WTC11 (cell line): ENCODE data around the gene PUDP. TPM values are rescaled to one million over a fixed set of nuclear protein-coding genes. Genes with fewer than 3 reads are reported as not detected.

Experiments used
- ATAC-seq: fragments of 200-7000 bp; cut with Tn5 transposase; 2 replicates; pipeline ENCODE4 v1.10.0; 2021; ENCODE audit warnings: mild to moderate bottlenecking, moderate library complexity
- CTCF ChIA-PET: fragments of 300-600 bp; sonication (Branson Sonifier 250); formaldehyde crosslinking; loops from one replicate; lab custom pipeline; 2021; ENCODE audit warnings: antibody characterized with exemption; lab: Charles Lee
- POLR2A ChIA-PET: fragments of 350-600 bp; sonication (Branson Sonifier 250); formaldehyde crosslinking; loops from one replicate; lab custom pipeline; 2021; ENCODE audit warnings: antibody characterized with exemption; lab: Charles Lee
- DNase-seq: peaks from one replicate; pipeline ENCODE4 v3.0.0; 2021; ENCODE audit warnings: low spot score
- H3K27ac Mint-ChIP-seq: 2 replicates; pipeline ENCODE4 v1.8.0; 2021; ENCODE audit warnings: mixed read lengths
- H3K27me3 Mint-ChIP-seq: 2 replicates; pipeline ENCODE4 v1.8.0; 2021; ENCODE audit warnings: low read depth, mild to moderate bottlenecking, moderate library complexity, mixed read lengths
- H3K36me3 Mint-ChIP-seq: 2 replicates; pipeline ENCODE4 v1.8.0; 2021; ENCODE audit warnings: mixed read lengths
- H3K4me1 Mint-ChIP-seq: 2 replicates; pipeline ENCODE4 v1.8.0; 2022; ENCODE audit warnings: mixed read lengths
- H3K4me3 Mint-ChIP-seq: 2 replicates; pipeline ENCODE4 v1.8.0; 2021; ENCODE audit warnings: mild to moderate bottlenecking, moderate library complexity, mixed read lengths
- H3K9me3 Mint-ChIP-seq: 2 replicates; pipeline ENCODE4 v1.8.0; 2021; ENCODE audit warnings: mixed read lengths
- AR ChIP-seq: fragments of 250-450 bp; sonication (Bioruptor Pico); IDR thresholded peaks from 2 replicates; pipeline ENCODE4 v1.9.0; 2021; ENCODE audit warnings: mild to moderate bottlenecking
- CBFB ChIP-seq: sonication (generic); formaldehyde crosslinking; IDR thresholded peaks from 2 replicates; pipeline ENCODE4 v1.8.1; 2022; ENCODE audit warnings: mild to moderate bottlenecking, low read depth, missing genetic modification reagents
- EMX1 ChIP-seq: fragments of 250-450 bp; sonication (Bioruptor Pico); IDR thresholded peaks from 2 replicates; pipeline ENCODE4 v1.8.0; 2021; ENCODE audit warnings: mild to moderate bottlenecking
- GRHL2 ChIP-seq: fragments of 250-450 bp; sonication (Bioruptor Pico); IDR thresholded peaks from 2 replicates; pipeline ENCODE4 v1.8.0; 2022; ENCODE audit warnings: mild to moderate bottlenecking, moderate library complexity; ENCODE audit not compliant: insufficient replicate concordance, severe bottlenecking
- HMGA2 ChIP-seq: fragments of 250-450 bp; sonication (Bioruptor Pico); IDR thresholded peaks from 2 replicates; pipeline ENCODE4 v1.4.0; 2021; ENCODE audit warnings: mild to moderate bottlenecking, moderate library complexity
- JAZF1 ChIP-seq: fragments of 250-450 bp; sonication (Bioruptor Pico); IDR thresholded peaks from 2 replicates; pipeline ENCODE4 v1.9.0; 2021; ENCODE audit warnings: moderate library complexity, mild to moderate bottlenecking, inconsistent platforms
- MYBL2 ChIP-seq: sonication (generic); formaldehyde crosslinking; IDR thresholded peaks from 2 replicates; pipeline ENCODE4 v1.8.1; 2023; ENCODE audit warnings: mild to moderate bottlenecking, moderate library complexity, missing genetic modification reagents
- NFYB ChIP-seq: sonication (generic); formaldehyde crosslinking; conservative IDR thresholded peaks from 2 replicates; pipeline ENCODE4 v1.8.0; 2022; ENCODE audit warnings: low read depth, missing genetic modification reagents
- NR1H2 ChIP-seq: sonication (generic); formaldehyde crosslinking; IDR thresholded peaks from 2 replicates; pipeline ENCODE4 v1.9.0; 2021; ENCODE audit warnings: mild to moderate bottlenecking, moderate library complexity, missing genetic modification reagents
- NR3C1 ChIP-seq: sonication (generic); formaldehyde crosslinking; conservative IDR thresholded peaks from 2 replicates; pipeline ENCODE4 v1.8.1; 2023; ENCODE audit warnings: low read depth, mild to moderate bottlenecking, missing genetic modification reagents
- PRRX2 ChIP-seq: fragments of 250-450 bp; sonication (Bioruptor Pico); IDR thresholded peaks from 2 replicates; pipeline ENCODE4 v1.8.0; 2021; ENCODE audit warnings: mild to moderate bottlenecking
- SMAD3 ChIP-seq: sonication (generic); formaldehyde crosslinking; IDR thresholded peaks from 2 replicates; pipeline ENCODE4 v1.8.0; 2022; ENCODE audit warnings: missing genetic modification reagents, mild to moderate bottlenecking, borderline replicate concordance
- TEAD1 ChIP-seq: sonication (generic); formaldehyde crosslinking; IDR thresholded peaks from 2 replicates; pipeline ENCODE4 v1.8.0; 2022; ENCODE audit warnings: mild to moderate bottlenecking, missing genetic modification reagents
- TEAD4 ChIP-seq: sonication (generic); formaldehyde crosslinking; IDR thresholded peaks from 2 replicates; pipeline ENCODE4 v1.8.0; 2022; ENCODE audit warnings: mild to moderate bottlenecking, missing genetic modification reagents
- ZMAT4 ChIP-seq: fragments of 250-450 bp; sonication (Bioruptor Pico); IDR thresholded peaks from 2 replicates; pipeline ENCODE4 v1.9.0; 2021; ENCODE audit warnings: mild to moderate bottlenecking
- ZNF263 ChIP-seq: sonication (generic); formaldehyde crosslinking; IDR thresholded peaks from 2 replicates; pipeline ENCODE4 v1.8.1; 2022; ENCODE audit warnings: low read depth, mild to moderate bottlenecking, moderate library complexity, missing genetic modification reagents
- total RNA-seq: library from RNA; stranded (reverse); gene quantifications from 3 replicates; pipeline ENCODE4 v1.2.3, GENCODE V29; 2021
- TF ChIP-seq, protein P1 (sequence below): sonication (generic); formaldehyde crosslinking; IDR thresholded peaks from 2 replicates; pipeline ENCODE4 v1.8.0; 2023; ENCODE audit warnings: missing genetic modification reagents
- TF ChIP-seq, protein P2 (sequence below): sonication (generic); formaldehyde crosslinking; IDR thresholded peaks from 2 replicates; pipeline ENCODE4 v1.8.1; 2023; ENCODE audit warnings: mild to moderate bottlenecking, missing genetic modification reagents, moderate library complexity
- TF ChIP-seq, protein P3 (sequence below): fragments of 250-450 bp; sonication (Bioruptor Pico); IDR thresholded peaks from 2 replicates; pipeline ENCODE4 v2.1.2; 2022; ENCODE audit warnings: mild to moderate bottlenecking, moderate library complexity
- TF ChIP-seq, protein P4 (sequence below): fragments of 250-450 bp; sonication (Bioruptor Pico); conservative IDR thresholded peaks from 2 replicates; pipeline ENCODE4 v1.9.0; 2021; ENCODE audit warnings: mild to moderate bottlenecking

PUDP gene
- total RNA-seq, 1 experiment from 2014 or later: 20.8 TPM

DNA sequence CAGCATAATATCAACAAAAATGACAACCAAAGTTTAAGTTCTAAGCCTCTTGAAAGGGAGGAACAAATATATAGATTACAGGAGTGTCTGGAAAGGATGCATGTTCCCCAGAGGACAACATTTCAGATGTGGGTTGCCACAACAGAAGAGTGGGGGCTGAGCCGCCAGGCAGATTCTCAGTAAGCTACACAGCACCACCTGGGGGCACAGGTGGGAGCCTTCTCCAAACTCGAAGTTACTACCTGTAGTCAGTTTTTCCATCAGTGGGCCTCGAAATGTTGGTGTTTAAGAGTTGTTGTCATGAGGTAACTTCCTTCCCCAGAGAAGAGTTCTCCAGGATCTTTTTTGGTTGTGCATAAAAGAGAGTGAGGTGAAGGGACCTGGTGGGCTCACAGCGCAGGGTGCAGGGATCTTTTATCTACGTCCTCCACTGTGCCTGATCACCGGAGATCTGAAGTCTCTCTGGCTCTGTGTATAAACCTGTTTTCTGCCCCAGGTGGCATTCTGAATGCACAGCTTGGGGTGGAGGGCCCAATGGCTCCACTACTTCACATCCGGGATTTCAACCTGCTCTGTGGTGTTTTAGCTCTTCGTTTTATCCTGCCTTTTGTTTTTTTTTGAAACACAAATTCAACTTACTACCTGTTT is 58.9 kb downstream of the PUDP start:
- DNase-seq (peak; percentile 48), ATAC-seq (peak; percentile 79)
- H3K36me3 Mint-ChIP-seq: no peaks in the 10 kb centered on the region
- H3K4me3 Mint-ChIP-seq: no peak overlapping the region
- H3K9me3 Mint-ChIP-seq: no peaks in the 10 kb centered on the region
- CTCF ChIA-PET: no interaction called here
- H3K27me3 Mint-ChIP-seq: no peaks in the 10 kb centered on the region
- TF ChIP-seq TEAD4 (CRISPR knock-in tag): no peak
- TF ChIP-seq PRRX2 (CRISPR knock-in tag): no peak
- TF ChIP-seq JAZF1 (CRISPR knock-in tag): no peak
- TF ChIP-seq SMAD3 (CRISPR knock-in tag): no peak
- TF ChIP-seq AR (CRISPR knock-in tag): no peak
- TF ChIP-seq ZNF263 (CRISPR knock-in tag): no peak
- TF ChIP-seq, protein P1, sequence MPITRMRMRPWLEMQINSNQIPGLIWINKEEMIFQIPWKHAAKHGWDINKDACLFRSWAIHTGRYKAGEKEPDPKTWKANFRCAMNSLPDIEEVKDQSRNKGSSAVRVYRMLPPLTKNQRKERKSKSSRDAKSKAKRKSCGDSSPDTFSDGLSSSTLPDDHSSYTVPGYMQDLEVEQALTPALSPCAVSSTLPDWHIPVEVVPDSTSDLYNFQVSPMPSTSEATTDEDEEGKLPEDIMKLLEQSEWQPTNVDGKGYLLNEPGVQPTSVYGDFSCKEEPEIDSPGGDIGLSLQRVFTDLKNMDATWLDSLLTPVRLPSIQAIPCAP: no peak
- TF ChIP-seq, protein P2, sequence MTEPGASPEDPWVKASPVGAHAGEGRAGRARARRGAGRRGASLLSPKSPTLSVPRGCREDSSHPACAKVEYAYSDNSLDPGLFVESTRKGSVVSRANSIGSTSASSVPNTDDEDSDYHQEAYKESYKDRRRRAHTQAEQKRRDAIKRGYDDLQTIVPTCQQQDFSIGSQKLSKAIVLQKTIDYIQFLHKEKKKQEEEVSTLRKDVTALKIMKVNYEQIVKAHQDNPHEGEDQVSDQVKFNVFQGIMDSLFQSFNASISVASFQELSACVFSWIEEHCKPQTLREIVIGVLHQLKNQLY: no peak
- no peak for TF ChIP-seq EMX1 (CRISPR knock-in tag)
- no peak for TF ChIP-seq NR3C1
- TF ChIP-seq, protein P3, sequence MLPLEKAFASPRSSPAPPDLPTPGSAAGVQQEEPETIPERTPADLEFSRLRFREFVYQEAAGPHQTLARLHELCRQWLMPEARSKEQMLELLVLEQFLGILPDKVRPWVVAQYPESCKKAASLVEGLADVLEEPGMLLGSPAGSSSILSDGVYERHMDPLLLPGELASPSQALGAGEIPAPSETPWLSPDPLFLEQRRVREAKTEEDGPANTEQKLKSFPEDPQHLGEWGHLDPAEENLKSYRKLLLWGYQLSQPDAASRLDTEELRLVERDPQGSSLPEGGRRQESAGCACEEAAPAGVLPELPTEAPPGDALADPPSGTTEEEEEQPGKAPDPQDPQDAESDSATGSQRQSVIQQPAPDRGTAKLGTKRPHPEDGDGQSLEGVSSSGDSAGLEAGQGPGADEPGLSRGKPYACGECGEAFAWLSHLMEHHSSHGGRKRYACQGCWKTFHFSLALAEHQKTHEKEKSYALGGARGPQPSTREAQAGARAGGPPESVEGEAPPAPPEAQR (CRISPR knock-in tag): no peak
- TF ChIP-seq ZMAT4: no peak
- no peak for TF ChIP-seq CBFB (CRISPR knock-in tag)
- no peak for TF ChIP-seq NR1H2 (CRISPR knock-in tag)
- TF ChIP-seq, protein P4, sequence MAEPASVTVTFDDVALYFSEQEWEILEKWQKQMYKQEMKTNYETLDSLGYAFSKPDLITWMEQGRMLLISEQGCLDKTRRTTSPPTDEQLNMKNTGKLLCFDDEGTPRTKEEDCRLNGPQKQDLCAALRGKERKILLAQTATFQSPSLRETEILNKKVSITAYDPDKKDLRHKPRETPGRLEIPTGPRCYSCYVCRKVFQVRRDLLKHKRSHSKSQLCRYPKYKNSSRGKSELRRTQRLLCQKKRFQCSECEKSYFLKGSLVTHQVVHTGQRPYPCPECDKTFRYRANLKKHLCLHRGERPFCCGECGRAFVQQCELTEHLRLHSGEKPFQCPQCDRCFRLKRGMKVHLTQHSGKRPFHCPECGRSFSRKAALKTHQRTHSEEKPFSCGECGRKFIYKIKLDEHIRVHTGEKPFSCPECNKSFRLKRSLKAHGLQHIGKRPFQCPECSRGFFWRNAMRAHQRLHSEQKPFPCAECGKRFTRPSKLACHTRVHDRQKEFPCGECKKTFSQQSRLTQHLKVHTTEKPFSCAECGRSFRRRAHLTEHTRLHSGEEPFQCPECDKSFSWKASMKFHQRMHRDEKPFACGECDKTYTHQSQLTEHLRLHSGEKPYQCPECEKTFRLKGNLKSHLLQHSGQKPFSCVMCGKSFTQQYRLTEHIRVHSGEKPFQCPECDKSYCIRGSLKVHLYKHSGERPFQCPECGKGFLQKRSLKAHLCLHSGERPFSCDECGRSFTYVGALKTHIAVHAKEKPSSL (CRISPR knock-in tag): no peak
- TF ChIP-seq HMGA2 (CRISPR knock-in tag): no peak
- no peak for TF ChIP-seq NFYB (CRISPR knock-in tag)
- peak overlapping the region; percentile 78 for H3K27ac Mint-ChIP-seq
- POLR2A ChIA-PET: interaction anchor here (0.6 kb wide), 1 partner anchor 1938 kb away, joined by 3 read pairs; no protein-coding TSS in a partner anchor
- H3K4me1 Mint-ChIP-seq: peaks cover 34% of the 10 kb centered on the region

DNA sequence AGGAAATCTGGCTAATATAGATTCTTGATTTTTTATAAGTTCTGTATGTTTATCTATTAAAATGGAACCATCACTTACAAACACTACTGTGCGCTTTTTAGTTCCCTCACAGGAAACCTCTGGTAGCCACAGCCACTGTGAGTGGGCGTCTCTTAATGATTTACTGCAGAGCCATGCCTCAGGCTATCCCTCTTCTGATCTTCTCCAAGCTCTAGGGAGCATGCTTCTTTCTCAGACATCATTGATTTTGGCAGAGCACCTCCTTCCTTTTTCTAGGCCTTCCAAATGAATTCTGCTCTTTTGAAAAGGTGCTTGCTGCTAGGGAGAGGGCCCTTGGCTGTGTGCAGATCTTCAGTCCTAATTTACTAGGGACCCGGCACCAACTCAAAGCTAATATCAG is 61.6 kb downstream of the PUDP start:
- POLR2A ChIA-PET: no interaction called here
- TF ChIP-seq MYBL2 (CRISPR knock-in tag): no peak
- no peak for TF ChIP-seq AR (CRISPR knock-in tag)
- TF ChIP-seq TEAD1 (CRISPR knock-in tag): no peak
- no peak for TF ChIP-seq GRHL2
- TF ChIP-seq, all 79 proteins: peak for 0
- no peak for ATAC-seq
- Mint-ChIP-seq H3K27me3 (no peaks in the 10 kb centered on the region), H3K4me1 (peaks cover 39% of the 10 kb centered on the region), H3K4me3 (no peak overlapping the region), H3K9me3 (no peaks in the 10 kb centered on the region), H3K36me3 (no peaks in the 10 kb centered on the region), H3K27ac (no peak overlapping the region)
- CTCF ChIA-PET: no interaction called here
- no peak for DNase-seq
